Activated gamma-delta T cell treated with Interleukin-2 at 50 U/mL for 16 hours (primary cell): ENCODE data around the gene GPRC5C.

Source experiments
- DNase-seq: peaks from one replicate; pipeline ENCODE4 v3.0.0-alpha.2; 2020

Gene GPRC5C

DNA sequence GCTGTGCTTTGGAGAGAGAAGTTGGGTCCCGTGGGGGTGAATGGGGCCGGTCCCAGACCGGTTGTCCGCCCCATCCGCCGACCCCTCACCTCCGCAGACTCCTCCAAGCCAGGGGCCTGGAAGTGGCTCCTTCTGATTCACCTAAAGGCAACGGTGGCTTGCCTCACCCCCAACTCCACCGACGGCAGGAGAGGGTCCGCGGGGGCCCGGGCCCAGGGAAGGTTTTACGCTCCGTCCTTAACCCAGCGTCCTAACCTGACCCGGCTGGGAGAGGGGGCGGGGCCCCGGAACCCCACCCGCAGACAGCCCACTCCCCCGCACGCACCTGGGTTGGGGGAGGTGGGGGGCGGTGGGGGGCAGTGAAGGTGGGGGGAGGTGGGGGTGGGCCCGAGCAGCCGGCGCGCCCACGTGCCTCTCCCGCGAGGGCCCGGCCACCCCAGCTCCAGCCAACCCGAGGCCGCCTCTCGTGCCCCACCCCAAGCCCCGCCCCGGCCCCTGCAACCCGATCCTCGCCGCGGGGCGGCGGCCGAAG is 21.8 kb downstream of the GPRC5C start:
- peak; percentile 70 for DNase-seq

DNA sequence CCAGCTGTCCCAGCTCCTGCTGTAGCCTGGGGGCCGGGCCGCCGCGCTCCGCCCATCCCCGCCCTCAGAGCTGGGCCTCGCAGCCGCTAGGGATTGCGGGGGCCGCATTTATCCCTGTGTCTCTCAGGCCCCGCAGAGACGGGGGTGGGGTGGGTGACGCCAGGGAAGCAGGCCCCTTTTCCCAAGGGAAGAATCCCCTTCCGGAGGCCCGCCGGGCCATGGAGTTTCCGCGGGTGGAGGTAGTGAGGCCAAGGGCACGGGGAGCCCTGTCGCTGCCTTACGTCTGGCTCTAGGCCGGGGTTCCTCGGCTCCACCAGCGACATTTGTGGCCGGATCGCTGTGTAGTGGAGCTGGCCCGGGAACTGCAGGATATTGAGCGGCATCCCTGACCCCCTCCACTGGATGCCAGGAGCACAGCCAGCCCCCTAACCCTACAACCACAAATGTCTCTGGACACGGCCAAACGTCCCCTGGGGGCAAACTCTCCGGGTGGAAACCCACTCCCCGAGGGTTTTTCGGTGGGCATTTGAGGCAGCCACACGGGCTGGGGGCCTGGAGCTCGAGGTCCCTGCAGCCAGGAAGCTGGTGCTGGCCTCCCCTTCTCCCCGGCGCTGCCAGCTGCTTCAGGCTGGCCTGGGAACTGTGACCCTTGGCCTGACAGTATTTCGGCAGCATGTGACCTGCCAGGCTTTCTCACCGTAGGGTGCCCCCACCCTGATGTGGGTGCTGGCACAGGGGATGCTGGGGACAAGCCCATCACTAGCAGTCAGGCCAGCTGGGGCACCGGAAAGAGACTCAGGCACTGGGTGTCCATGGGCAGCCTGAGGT is 22.5 kb downstream of the GPRC5C start:
- no peak for DNase-seq

DNA sequence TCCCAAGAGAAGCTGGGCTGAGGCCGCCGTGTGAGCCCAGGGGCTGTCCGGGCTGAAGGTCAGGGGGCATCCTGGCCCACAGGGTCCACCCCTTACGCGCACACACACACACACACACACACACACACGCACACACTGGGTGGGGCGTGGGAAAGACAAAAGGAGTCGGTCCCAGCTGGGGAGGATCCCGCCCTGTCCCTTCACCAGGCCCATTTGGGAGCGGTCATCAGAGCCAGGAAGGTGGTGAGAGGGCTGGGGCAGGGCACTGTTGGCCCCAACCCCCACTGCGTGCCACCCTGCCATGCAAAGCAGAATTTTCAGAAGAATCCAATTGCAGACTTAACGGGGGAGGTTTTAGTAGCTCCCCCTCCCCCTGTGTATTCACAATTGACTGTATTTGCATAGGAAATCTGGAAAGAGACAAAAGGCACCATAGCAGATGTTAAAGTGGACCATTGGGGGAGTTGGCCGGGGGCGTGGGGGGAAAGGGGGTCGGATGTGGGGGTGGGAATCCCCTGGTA is 23.2 kb downstream of the GPRC5C start:
- no peak for DNase-seq

DNA sequence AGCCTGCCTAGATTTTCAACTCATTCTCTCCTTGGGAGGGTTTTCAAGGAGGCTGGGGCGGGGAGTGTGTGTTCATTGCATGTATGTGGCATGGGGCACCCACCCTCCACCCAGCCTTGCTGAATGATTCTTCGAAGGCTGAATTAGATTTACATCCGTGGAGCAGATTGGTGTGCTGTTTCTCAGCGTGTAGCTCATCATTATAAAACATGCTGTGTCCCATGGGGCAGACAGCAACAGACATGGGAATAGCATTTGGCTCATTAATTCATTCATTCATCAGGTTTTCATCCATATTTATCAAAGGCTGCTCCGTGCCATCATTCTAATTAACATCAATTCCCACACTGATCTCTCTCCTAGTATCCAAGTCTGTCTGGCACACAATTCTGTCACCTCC is 23.9 kb downstream of the GPRC5C start:
- DNase-seq = no peak

DNA sequence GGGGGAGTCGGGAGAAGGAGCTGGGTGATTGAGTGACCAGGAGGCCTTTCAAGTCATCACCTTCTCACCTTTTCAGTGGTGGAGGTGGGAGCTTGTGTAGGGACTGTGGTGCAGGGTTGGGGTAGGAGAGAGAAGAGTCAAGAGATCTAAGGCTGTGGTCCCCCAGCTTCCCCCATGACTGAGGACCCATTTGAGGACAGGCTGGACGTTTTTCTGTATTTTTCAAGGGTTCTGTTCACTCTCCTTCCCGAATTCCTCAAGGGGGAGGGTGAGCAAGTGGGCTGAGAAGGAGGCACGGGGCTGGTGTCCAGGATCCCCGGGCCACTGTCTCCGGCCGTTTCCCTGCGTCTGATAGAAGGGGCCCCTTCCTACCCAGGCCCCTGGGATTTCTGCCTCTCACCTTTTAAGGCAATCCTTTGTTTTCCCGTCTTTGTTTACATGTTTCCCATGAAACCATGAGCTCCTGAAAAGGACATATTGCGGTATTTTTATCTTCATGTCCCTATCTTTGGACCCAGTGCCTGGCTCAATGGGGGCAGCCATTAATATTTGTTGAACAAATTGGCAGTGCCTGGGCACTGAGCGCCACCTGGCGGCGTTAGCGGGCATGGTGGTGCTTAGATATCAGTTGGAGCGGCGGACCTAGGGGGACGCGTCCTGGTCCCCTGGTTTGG is 25.4 kb downstream of the GPRC5C start:
- peak; percentile 72 for DNase-seq

DNA sequence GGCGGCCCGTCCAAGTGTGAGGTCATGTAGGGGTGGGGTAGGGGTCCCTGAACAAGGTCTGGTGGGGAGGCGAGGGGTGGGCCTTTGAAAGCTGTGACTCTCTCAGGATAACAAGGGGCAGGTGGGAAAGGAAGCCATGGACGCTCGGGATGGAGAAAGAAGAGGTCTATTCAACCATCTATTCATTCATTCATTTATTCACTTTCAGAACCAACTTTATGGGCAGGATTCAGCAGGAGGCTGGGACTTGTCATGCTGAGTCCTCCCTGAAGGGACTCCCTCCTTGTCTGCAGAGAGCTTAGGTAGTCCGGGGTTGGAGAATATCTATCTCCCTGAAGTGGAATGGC is 25.9 kb downstream of the GPRC5C start:
- DNase-seq = no peak

DNA sequence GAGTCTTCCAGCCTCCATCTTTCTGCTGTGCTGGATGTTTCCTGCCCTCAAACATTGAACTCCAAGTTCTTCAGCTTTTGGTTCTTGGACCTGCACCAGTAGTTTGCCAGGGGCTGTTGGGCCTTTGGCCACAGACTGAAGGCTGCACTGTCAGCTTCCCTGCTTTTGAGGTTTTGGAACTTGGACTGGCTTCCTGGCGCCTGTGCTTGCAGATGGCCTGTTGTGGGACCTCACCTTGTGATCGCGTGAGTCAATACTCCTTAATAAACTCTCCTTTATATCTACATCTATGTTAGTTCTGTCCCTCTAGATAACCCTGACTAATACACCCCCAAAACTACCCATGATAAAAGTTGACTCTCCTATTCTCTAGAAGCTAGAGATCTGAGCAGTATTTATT is 26.9 kb downstream of the GPRC5C start:
- no peak for DNase-seq

DNA sequence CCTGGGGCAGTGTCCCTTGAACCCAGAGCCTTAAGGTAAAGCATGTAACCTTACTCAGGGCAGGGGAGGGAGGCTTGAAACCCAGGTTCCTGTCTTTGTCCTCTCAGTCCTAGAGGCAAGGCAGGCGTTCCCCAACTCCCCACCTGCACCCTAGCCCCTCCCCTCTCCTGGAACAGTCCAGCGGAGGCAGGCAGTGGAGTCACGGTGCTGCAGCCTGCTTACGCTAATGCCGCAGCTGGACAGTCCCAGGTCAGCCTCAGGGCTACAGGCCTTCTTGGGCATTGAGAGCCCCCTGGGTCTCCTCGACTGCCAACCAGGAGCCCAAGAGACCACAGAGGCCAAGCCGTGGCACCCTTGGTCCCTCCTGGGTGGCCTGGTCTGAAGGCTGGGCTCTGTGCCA is 27.7 kb downstream of the GPRC5C start:
- DNase-seq = no peak

DNA sequence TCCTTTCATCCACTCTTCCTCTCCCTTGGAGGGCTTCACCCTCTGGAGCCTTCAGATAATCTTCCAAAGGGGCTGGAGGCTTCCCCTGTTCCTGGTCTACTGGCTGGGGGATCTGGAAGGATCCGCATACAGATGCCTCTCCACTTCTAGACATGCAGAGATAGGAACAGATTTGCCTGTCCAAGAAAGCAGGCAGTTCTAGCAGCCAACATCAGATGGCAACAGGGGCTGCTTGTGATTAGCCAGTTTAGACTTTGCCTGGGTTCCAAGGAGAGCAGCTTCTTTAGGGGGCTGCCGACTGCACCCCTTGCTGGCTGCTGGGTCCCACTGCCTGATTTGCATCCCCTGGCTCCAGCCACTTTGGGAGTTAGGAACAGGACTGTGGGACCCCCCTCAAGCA is 28.4 kb downstream of the GPRC5C start:
- DNase-seq = no peak

DNA sequence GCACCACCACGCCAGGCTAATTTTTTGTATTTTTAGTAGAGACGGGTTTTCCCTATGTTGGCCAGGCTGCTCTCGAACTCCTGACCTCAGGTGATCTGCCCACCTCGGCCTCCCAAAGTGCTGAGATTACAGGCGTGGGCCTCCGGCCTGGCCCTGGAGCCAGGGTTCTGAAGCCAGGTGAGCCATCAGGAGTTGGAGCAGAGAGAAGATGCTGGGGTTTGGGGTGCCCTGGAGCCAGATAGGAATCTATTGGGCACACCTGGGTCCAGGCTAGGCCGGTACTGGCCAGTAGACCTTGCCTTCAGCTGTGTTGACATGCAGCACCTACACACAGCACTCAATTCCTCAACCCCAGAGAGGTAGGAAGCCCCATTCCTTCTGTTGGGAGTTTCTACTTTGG is 29.1 kb downstream of the GPRC5C start:
- DNase-seq = no peak

DNA sequence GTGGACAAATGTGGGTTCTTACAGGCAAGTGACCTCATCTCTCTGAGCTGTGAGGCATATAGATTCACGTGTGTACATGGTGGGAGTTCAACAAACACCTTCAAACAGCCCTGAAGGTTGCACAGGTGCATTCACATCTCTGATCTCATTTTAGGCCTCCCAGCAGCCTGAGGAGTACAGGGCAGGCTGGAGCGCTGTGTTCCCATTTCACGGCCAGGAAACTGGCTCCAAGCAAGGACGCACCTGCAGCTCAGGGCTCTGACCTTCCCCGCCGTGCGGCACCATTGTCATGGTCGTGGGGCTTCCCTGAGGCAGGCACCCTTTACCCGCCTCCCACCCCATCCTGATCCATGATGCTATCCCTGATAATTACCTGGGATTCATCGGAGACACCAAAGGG is 29.7 kb downstream of the GPRC5C start:
- DNase-seq = no peak

DNA sequence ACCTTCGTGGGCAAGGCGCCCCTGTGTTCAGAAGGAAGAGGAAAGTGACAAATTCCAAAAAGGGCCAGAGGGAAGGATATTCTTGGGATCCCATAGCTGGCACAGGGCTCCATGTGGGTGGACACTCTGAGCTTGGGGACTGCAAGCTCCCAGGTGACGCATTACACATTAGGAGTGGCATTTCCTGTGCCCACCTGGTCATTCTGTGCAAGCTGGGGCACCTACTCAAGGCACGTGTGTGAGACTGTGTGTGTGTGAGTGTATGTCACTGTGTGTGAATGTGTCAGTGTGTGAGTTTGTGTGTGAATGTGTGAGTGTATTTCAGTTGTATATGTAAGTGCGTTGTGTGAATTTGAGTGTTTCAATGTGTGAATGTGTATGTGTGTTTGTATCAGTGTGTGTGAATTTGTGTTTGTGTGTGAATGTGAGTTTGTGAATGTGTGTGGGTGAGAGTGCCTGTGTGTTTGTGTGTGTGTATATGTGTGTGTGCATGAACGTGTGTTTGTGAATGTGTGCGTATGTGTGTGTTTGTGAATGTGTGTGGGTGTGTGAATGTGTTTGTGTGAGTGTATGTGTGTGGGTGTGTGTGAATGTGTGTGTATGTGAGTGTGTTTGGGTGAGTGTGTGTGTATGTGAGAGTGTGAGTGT is 33.0 kb downstream of the GPRC5C start:
- no peak for DNase-seq

DNA sequence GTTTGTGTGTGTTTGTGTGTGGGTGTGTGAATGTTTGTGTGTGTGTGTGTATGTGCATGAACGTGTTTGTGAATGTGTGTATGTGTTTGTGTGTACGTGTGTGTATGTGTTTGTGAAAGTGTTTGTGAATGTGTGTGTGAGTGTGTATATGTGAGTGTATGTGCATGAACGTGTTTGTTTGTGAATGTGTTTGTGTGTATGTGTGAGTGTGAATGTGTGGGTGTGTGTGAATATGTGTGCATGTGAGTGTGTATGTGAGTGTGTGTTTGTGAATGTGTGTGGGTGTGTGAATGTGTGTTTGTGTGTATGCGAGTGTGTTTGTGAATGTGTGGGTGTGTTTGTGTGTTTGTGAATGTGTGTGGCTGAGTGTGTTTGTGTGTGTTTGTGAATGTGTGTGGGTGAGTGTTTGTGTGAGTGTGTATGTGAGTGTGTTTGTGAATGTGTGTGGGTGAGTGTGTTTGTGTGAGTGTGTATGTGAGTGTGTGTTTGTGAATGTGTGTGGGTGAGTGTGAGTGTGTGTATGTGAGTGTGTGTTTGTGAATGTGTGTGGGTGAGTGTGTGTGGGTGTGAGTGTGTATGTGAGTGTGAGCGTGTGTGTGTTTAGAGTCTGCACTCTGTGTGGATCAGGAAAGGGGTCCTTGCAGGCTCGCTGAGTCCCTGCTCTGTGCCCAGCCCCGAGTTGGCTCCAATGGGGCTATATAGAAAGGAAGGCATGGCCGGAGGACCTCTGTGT is 33.7 kb downstream of the GPRC5C start:
- no peak for DNase-seq

DNA sequence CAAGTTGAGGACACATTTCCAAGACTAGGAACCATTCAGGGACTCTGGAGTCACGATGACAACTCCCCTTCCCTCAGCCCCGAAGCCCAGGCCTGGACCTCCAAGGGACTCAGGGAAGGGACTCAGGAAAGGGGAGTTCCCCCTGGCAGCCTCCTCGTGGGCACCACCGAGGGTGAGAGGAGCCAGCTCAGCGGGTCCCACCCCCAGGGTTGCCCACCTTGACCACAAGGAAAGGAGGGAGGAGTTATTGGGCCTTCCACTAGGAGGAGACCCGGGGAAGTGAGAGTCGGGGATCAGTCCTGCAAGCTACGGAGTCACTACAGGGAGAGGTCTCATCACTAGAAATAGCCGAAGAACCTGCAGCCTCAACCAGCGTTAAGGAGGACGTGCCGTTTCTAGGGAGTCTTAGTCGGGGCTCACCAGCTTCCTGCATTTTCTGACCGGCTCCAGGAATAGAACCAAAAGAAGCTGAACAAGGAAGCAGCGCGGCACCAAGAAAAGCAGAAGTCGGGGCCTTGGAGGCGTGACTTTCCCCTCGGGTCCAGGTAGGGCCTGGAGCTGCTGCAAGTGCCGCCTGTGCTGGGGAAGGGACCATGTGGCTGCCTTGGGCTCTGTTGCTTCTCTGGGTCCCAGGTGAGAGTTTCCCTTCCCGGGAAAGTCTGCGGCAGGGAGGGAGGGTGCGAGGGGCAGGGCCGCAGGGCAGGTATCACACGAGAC is 34.4 kb downstream of the GPRC5C start, which contains the start of gene CD300A:
CD300A (plus strand) TSS at position 524 of the 717 bp plus-strand sequence; CDS start at position 594, 70 bp downstream.
- DNase-seq = no peak

DNA sequence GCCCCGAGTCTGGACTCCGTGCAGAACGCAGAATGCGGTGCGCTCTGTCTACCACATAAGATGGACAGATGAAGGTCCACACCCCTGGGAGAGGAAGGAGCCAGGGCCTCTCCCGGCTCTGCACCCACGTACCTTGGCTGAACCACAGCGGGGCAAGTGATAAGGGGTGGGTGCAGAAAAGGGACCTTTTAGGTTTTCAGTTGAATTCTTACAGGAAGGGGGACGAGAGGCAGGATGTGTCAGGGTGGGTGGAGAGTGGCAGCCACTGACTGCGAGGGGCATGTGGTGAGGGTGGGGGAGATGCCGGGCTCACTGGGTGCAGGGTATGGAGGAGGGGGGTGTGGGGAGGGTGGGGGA is 34.9 kb downstream of the GPRC5C start:
- DNase-seq = peak; percentile 41

DNA sequence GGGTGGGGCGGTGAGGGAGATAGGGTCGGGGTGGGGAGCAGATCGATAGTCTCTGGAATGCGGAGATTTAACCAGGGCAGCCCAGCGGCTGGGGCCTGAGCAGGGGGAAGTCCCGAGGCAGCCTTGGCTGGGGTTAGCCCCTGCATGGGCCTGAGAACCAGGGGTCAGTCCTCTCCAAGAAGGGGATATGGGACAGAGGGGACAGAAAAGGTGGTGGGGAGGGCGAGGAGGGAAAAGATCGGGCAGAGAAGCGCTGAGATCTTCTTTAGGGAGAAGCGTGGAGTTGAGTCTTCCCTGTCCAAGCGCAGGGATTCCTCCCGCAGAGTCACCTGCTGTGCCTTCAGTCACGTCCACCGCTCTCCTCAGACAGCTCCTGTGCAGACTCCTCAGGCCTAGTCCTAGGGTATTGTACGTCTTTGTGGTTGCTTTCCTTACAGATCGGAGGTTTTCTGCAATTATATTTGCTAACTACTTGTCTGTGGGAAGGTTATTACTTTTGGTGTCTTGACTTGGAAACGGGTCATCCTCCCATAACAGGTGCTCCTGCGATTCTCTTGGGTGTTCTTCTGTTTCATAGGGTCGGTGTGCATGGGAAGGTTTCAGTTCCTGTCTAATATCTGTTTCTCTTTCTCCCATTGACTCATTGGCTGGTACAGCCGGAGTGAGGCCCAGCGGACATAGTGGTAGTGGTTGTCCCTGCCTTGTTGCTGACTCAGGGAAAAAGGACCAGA is 35.5 kb downstream of the GPRC5C start:
- DNase-seq = no peak

DNA sequence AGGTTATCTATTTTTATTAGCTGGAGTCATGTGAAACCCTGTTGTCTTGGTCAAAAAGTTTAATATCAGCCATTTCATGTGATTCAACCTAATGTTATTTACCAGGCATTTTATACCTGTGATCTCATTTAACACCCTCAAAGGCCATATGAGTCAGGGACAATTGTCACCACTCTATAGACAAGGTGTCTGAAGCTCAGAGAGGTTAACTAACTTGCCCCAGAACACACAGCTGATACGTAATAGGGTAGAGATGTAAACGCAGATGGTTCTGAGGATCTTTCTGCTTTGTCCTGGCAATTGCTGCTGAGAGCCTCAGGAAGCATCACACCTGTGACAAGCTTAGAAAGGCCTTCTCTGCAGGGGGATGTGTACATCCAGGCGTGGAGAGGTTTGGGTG is 39.5 kb downstream of the GPRC5C start:
- no peak for DNase-seq

DNA sequence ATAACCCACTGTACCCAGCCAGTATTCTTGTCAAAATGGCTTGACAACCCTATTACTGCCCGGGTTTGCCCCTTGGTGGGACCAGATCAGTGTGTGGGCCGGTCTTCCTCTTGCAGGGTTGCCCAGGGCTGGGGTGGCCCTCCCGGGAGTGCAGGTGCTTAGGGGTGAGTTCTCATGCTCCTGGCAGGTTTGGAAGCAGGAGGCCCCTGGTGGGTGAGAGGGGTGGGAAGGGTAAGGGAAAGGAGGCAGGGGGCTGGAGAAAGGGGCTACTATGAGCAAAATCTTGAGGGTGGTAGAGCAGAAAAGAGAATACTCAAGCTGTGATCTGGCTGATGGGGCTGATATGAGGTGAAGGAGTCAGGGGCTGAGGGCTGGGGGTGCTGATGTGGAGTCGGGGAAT is 41.0 kb downstream of the GPRC5C start:
- DNase-seq = no peak

DNA sequence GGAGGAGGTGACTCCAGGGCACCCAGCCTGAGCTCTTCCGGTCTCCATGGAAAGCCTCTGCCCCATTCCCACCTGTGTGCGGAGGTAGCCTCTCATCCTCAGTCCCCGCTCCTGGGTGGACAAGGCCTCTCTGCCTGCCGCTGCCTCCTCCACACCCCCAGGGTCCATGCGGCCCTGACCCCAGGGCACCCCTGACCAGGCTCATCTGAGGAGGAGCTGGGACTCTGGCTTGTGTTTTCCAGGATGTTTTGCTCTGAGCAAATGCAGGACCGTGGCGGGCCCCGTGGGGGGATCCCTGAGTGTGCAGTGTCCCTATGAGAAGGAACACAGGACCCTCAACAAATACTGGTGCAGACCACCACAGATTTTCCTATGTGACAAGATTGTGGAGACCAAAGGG is 41.4 kb downstream of the GPRC5C start:
- DNase-seq = no peak

DNA sequence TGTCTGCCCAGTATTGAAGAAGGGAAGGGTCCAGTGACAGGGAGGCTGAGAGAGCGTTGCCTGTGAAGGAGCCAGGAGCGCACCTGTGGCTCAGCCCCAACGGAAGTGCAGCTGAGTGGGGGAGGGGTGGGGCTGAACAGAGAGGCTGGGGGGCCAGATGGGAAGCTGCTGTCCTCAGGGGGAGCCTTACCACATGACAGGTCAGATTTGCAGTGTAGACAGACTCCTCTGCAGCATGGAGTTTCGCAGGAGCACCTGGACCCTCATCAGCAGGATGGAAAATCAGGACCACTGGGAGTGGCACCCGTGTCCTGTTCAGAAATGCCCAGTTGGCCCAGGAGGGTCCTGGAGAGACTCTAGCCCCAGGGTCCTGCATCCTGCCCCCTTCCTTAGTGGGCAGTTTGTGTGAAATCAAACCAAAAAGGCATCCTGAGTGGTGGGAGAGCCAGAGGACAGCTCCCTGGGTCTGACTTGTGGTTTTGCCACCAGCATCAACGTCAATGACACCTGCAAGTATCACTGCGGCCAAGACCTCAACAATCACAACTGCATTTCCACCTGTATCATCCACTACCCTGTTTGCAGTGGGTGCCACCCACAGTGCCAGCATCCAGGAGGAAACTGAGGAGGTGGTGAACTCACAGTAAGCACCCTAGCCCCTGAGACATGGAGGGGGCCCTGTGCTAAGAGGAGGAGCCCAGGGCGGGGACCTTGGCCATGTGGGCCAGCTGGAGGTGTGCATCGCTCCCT is 42.3 kb downstream of the GPRC5C start:
- DNase-seq = peak; percentile 69

DNA sequence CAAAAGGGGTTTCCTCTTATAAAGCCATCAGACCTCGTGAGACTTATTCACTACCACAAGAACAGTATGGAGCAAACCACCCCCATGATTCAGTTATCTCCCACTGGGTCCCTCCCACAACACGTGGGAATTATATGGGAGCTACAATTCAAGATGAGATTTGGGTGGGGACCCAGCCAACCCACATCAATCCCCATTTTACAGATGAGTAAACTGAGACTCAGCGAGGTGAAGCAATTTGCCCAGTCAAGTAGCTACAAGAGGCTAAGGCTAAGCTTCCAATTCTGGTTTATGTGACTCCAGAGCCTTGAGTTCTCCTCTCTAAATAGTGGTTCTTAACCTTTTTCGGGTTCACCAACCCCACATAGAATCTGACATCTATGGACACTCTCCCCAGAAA is 43.3 kb downstream of the GPRC5C start:
- DNase-seq = no peak
